ENCODE measurements around the gene TAAR5. TPM values are rescaled to one million over a fixed set of nuclear protein-coding genes. Genes with fewer than 3 reads are reported as not detected.

Gene TAAR5
- total RNA-seq, 1 experiment from 2014 or later: not detected

GRCh38 chr6:132623106-132623845 is 33.7 kb upstream of the TAAR5 start:
- Histone ChIP-seq H3K27me3 (replicated peaks; ENCODE audit: control insufficient read depth, insufficient read depth, low read length) (no peaks in the 10 kb centered on the region), H3K9me3 (no peaks in the 10 kb centered on the region), H3K36me3 (ENCODE audit: control insufficient read depth, insufficient read depth, low read length) (no peaks in the 10 kb centered on the region), H3K4me1 (no peaks in the 10 kb centered on the region), H3K4me3 (ENCODE audit: low read depth, low read length) (no peak overlapping the region)
- peaks cover 7% of the 10 kb centered on the region for H3K4me1 Mint-ChIP-seq (ENCODE audit: low read depth, unreplicated experiment)
- ChIA-PET POLR2A (no interaction called here), CTCF (interaction anchor here (0.6 to 0.9 kb wide), 2 partner anchors 92 to 636 kb away, joined by 3 read pairs; no protein-coding TSS in a partner anchor)
- TF ChIP-seq CTCF (IDR thresholded peaks at IDR 0.05; ENCODE audit: insufficient read depth in 1 of 2, low read depth in 1 of 2, low read length in 1 of 2, severe bottlenecking in 1 of 2, unreplicated experiment in 1 of 2): no peak
- intact Hi-C loops (cut with micrococcal nuclease; ENCODE audit: unreplicated experiment): no loop called here
- H3K27me3 Mint-ChIP-seq (ENCODE audit: insufficient read depth, unreplicated experiment): no peaks in the 10 kb centered on the region
- H3K9me3 Mint-ChIP-seq (ENCODE audit: unreplicated experiment): peaks cover 5% of the 10 kb centered on the region
- no TSS peak for BruUV-seq (replicated peaks)
- H3K4me3 Mint-ChIP-seq (ENCODE audit: unreplicated experiment): no peak overlapping the region
- no peaks in the 10 kb centered on the region for H3K36me3 Mint-ChIP-seq (ENCODE audit: insufficient read depth, unreplicated experiment)
- DNase-seq: no peak
- H3K27ac Mint-ChIP-seq (ENCODE audit: unreplicated experiment): no peak overlapping the region

- intact Hi-C loops (cut with micrococcal nuclease; ENCODE audit: unreplicated experiment): no loop called here
- no peak for DNase-seq
- Histone ChIP-seq H3K4me1 (peaks cover 21% of the 10 kb centered on the region), H3K36me3 (ENCODE audit: control insufficient read depth, insufficient read depth, low read length) (no peaks in the 10 kb centered on the region), H3K4me3 (ENCODE audit: low read depth, low read length) (no peak overlapping the region), H3K9me3 (no peaks in the 10 kb centered on the region), H3K27me3 (replicated peaks; ENCODE audit: control insufficient read depth, insufficient read depth, low read length) (no peaks in the 10 kb centered on the region)
- peaks cover 12% of the 10 kb centered on the region for H3K4me1 Mint-ChIP-seq (ENCODE audit: low read depth, unreplicated experiment)
- no peak for TF ChIP-seq CTCF (IDR thresholded peaks at IDR 0.05; ENCODE audit: insufficient read depth in 1 of 2, low read depth in 1 of 2, low read length in 1 of 2, severe bottlenecking in 1 of 2, unreplicated experiment in 1 of 2)
- H3K9me3 Mint-ChIP-seq (ENCODE audit: unreplicated experiment): no peaks in the 10 kb centered on the region
- no peaks in the 10 kb centered on the region for H3K36me3 Mint-ChIP-seq (ENCODE audit: insufficient read depth, unreplicated experiment)
- no TSS peak for BruUV-seq (replicated peaks)
- no peaks in the 10 kb centered on the region for H3K27me3 Mint-ChIP-seq (ENCODE audit: insufficient read depth, unreplicated experiment)
- ChIA-PET CTCF (no interaction called here), POLR2A (no interaction called here)
- H3K4me3 Mint-ChIP-seq (ENCODE audit: unreplicated experiment): no peak overlapping the region
- H3K27ac Mint-ChIP-seq (ENCODE audit: unreplicated experiment): no peak overlapping the region
Measured at GRCh38 chr6:132616677-132617076, 27.1 kb upstream of the TAAR5 start.

GRCh38 chr6:132614554-132614953 is 25.0 kb upstream of the TAAR5 start:
- Mint-ChIP-seq H3K9me3 (ENCODE audit: unreplicated experiment) (no peaks in the 10 kb centered on the region), H3K27me3 (ENCODE audit: insufficient read depth, unreplicated experiment) (no peaks in the 10 kb centered on the region), H3K4me1 (ENCODE audit: low read depth, unreplicated experiment) (peaks cover 24% of the 10 kb centered on the region), H3K27ac (ENCODE audit: unreplicated experiment) (peak overlapping the region; percentile 70), H3K36me3 (ENCODE audit: insufficient read depth, unreplicated experiment) (no peaks in the 10 kb centered on the region), H3K4me3 (ENCODE audit: unreplicated experiment) (no peak overlapping the region)
- ChIA-PET CTCF (no interaction called here), POLR2A (no interaction called here)
- no peak for TF ChIP-seq CTCF (IDR thresholded peaks at IDR 0.05; ENCODE audit: insufficient read depth in 1 of 2, low read depth in 1 of 2, low read length in 1 of 2, severe bottlenecking in 1 of 2, unreplicated experiment in 1 of 2)
- Histone ChIP-seq H3K4me1 (peaks cover 24% of the 10 kb centered on the region), H3K27me3 (replicated peaks; ENCODE audit: control insufficient read depth, insufficient read depth, low read length) (no peaks in the 10 kb centered on the region), H3K36me3 (ENCODE audit: control insufficient read depth, insufficient read depth, low read length) (no peaks in the 10 kb centered on the region), H3K4me3 (ENCODE audit: low read depth, low read length) (no peak overlapping the region), H3K9me3 (no peaks in the 10 kb centered on the region)
- no TSS peak for BruUV-seq (replicated peaks)
- intact Hi-C loops (cut with micrococcal nuclease; ENCODE audit: unreplicated experiment): no loop called here
- no peak for DNase-seq

Data from Caco-2 (cell line).